Measurements from ENCODE around the gene RPIA. TPM values are rescaled to one million over a fixed set of nuclear protein-coding genes. Genes with fewer than 3 reads are reported as not detected.
A peak's percentile ranks its signal among the peaks of the same experiment; 100 is the strongest.

RPIA gene
- total and polyA plus RNA-seq, 4 donors: 0.88 to 29.4 (median 3.1) TPM

DNA sequence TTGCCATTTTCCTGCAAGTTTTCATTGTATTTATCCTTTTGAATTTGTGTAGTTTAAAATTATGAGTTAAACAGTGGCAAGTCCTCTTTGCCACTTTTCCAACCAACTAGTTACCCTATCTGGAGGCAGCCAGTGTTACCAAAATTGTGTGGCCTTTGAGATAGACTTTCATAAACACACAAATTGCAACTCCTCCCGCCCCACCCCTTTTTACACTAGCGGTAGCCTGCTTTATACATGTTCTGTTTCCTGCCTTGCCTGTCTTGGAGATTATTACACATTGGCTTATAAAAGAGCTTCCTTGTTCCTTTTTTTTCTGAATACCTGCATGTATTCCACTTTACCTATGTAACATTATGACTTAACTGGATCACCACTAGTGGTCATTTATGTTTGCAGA, 56.5 kb downstream of the RPIA start:
- DNase-seq (ENCODE audit: low spot score): peak; percentile 52
- H3K4me1 ChIP-seq (ENCODE audit: control insufficient read depth in 4 of 4, insufficient read depth in 4 of 4, low read length in 3 of 4): no peaks in the 10 kb centered on the region
- no peak for TF ChIP-seq RXRA (IDR thresholded peaks at IDR 0.05)
- TF ChIP-seq, protein P1, sequence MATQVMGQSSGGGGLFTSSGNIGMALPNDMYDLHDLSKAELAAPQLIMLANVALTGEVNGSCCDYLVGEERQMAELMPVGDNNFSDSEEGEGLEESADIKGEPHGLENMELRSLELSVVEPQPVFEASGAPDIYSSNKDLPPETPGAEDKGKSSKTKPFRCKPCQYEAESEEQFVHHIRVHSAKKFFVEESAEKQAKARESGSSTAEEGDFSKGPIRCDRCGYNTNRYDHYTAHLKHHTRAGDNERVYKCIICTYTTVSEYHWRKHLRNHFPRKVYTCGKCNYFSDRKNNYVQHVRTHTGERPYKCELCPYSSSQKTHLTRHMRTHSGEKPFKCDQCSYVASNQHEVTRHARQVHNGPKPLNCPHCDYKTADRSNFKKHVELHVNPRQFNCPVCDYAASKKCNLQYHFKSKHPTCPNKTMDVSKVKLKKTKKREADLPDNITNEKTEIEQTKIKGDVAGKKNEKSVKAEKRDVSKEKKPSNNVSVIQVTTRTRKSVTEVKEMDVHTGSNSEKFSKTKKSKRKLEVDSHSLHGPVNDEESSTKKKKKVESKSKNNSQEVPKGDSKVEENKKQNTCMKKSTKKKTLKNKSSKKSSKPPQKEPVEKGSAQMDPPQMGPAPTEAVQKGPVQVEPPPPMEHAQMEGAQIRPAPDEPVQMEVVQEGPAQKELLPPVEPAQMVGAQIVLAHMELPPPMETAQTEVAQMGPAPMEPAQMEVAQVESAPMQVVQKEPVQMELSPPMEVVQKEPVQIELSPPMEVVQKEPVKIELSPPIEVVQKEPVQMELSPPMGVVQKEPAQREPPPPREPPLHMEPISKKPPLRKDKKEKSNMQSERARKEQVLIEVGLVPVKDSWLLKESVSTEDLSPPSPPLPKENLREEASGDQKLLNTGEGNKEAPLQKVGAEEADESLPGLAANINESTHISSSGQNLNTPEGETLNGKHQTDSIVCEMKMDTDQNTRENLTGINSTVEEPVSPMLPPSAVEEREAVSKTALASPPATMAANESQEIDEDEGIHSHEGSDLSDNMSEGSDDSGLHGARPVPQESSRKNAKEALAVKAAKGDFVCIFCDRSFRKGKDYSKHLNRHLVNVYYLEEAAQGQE (IDR thresholded peaks at IDR 0.05): no peak
- no peak for TF ChIP-seq JUND (IDR thresholded peaks at IDR 0.05)
- no peak for TF ChIP-seq FOXA1 (IDR thresholded peaks at IDR 0.05)
- TF ChIP-seq CTCF (IDR thresholded peaks at IDR 0.05; ENCODE audit: low read depth, low read length, missing input control): no peak
- no peak for TF ChIP-seq SP1 (IDR thresholded peaks at IDR 0.05)
- no peak for TF ChIP-seq RAD21 (IDR thresholded peaks at IDR 0.05)
- TF ChIP-seq GABPA (IDR thresholded peaks at IDR 0.05 in 1 of 2, conservative IDR thresholded peaks at IDR 0.05 in 1 of 2): no peak
- no peak for TF ChIP-seq TAF1 (conservative IDR thresholded peaks at IDR 0.05)
- no peak for TF ChIP-seq HNF4A (conservative IDR thresholded peaks at IDR 0.05)
- H3K9me3 ChIP-seq (ENCODE audit: control insufficient read depth in 4 of 4, low read length in 3 of 4): no peaks in the 10 kb centered on the region
- 81% methylated on average over 2 of the region's 2 CpGs for WGBS
- no peak overlapping the region for H3K9ac ChIP-seq (ENCODE audit: low read depth in 1 of 2, low read length in 2 of 2)
- no peaks in the 10 kb centered on the region for H3K27me3 ChIP-seq (ENCODE audit: control insufficient read depth in 4 of 4, insufficient read depth in 4 of 4, low read length in 3 of 4)
- no peak overlapping the region for H3K27ac ChIP-seq (ENCODE audit: low read depth in 1 of 2, low read length in 2 of 2)
- no peak overlapping the region for H3K4me3 ChIP-seq (ENCODE audit: low read depth in 1 of 3, low read length in 3 of 3)
- peaks cover 6 to 35% (median 25%) of the 10 kb centered on the region in 4 donors for H3K36me3 ChIP-seq (ENCODE audit: control insufficient read depth in 4 of 4, insufficient read depth in 3 of 4, low read depth in 1 of 4, low read length in 3 of 4)

GRCh38 chr2:88751768-88752167, 60.3 kb downstream of the RPIA start:
- H3K27ac ChIP-seq (ENCODE audit: low read depth in 1 of 2, low read length in 2 of 2): no peak overlapping the region
- H3K9ac ChIP-seq (ENCODE audit: low read depth in 1 of 2, low read length in 2 of 2): no peak overlapping the region
- no peaks in the 10 kb centered on the region for H3K4me1 ChIP-seq (ENCODE audit: control insufficient read depth in 4 of 4, insufficient read depth in 4 of 4, low read length in 3 of 4)
- no peak for DNase-seq (ENCODE audit: low spot score)
- no peaks in the 10 kb centered on the region for H3K9me3 ChIP-seq (ENCODE audit: control insufficient read depth in 4 of 4, low read length in 3 of 4)
- no peaks in the 10 kb centered on the region for H3K27me3 ChIP-seq (ENCODE audit: control insufficient read depth in 4 of 4, insufficient read depth in 4 of 4, low read length in 3 of 4)
- TF ChIP-seq EGR1 (IDR thresholded peaks at IDR 0.05; ENCODE audit: low read depth in 2 of 2) (no peak), YY1 (IDR thresholded peaks at IDR 0.05) (no peak), TAF1 (conservative IDR thresholded peaks at IDR 0.05) (no peak), RXRA (IDR thresholded peaks at IDR 0.05) (no peak), RAD21 (IDR thresholded peaks at IDR 0.05) (no peak), MAX (IDR thresholded peaks at IDR 0.05) (no peak), HNF4A (conservative IDR thresholded peaks at IDR 0.05) (no peak), FOXA2 (IDR thresholded peaks at IDR 0.05) (no peak)
- H3K36me3 ChIP-seq (ENCODE audit: control insufficient read depth in 4 of 4, insufficient read depth in 3 of 4, low read depth in 1 of 4, low read length in 3 of 4): peaks cover 6 to 22% (median 15%) of the 10 kb centered on the region in 4 donors
- no peak overlapping the region for H3K4me3 ChIP-seq (ENCODE audit: low read depth in 1 of 3, low read length in 3 of 3)
- WGBS: 95% methylated on average over 3 of the region's 3 CpGs

Data from liver (tissue), 9 donors.